ENCODE measurements around the gene NAT9.

Gene NAT9

DNA sequence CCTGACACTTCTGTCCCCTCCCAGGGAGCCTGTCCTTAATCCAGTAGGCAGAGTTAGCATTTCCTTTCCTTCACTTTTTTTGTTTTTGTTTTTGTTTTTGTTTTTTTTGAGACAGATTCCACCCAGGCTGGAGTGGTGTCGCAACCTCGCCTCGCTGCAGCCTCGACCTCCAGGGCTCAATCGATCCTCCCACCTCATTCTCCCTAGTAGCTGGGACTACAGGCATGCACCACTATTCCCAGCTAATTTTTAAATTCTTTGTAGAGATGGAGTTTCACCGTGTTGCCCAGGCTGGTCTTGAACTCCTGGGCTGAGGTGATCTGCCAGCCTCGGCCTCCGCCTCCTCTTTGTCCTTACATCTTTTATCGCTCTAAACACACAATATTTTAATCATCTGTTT lies 23.7 kb downstream of the NAT9 start:
- H3K4me3 ChIP-seq (ENCODE audit: low read length): no peak overlapping the region
- no peak for DNase-seq (ENCODE audit: low read depth, low spot score)

DNA sequence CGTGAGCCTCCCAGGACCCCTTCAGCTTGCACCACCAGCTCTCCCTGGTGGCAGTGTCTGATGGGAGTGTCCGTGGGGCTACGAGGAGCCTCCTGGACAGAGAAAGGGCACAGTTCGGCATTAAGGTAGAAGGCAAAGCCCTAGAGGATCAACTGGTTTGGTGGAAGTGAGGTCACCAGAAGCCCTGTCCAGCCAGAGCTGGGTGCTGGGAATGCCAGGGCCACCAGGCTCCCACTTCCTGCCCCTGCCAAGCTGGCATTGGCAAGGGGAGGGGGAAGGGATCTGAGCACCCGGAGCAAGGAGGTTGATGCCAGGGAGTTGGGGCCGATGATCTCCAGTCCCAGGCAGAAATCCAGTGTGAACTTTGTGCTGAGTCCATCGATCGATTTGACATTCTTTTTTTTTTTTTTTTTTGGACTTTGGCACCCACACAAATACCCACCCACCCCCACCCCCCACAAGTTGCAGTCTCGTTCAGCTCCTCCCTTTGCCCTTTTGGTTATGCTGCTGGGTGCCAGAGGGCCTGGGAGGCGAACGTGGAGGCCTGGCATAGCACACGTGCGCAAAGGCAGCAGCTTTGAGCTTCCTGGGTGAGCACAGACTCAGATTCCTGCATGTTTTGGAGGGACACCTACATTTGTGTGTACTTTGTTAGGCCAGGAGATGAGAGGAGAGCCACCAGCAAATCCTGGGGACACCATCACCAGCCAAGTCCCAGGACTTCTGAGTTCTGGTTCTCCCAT lies 25.6 kb downstream of the NAT9 start:
- DNase-seq (ENCODE audit: low read depth, low spot score): no peak
- peak overlapping the region; percentile 88 for H3K4me3 ChIP-seq (ENCODE audit: low read length)

DNA sequence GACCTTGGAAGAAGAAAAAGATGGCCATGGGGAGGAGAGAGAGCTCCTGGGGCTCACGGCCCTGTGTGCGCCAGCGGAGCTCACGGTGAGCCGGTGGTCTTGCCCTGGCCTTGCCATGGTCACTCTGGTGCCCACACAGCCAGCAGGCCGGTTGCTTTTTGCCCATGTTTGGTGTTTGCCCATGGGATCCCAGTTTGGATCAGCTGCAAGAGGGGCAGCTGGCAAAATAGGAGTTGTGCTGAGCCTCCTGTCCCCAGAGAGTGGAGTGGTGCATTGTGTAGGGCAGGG lies 26.2 kb downstream of the NAT9 start:
- DNase-seq (ENCODE audit: low read depth, low spot score): no peak
- peak overlapping the region; percentile 88 for H3K4me3 ChIP-seq (ENCODE audit: low read length)

DNA sequence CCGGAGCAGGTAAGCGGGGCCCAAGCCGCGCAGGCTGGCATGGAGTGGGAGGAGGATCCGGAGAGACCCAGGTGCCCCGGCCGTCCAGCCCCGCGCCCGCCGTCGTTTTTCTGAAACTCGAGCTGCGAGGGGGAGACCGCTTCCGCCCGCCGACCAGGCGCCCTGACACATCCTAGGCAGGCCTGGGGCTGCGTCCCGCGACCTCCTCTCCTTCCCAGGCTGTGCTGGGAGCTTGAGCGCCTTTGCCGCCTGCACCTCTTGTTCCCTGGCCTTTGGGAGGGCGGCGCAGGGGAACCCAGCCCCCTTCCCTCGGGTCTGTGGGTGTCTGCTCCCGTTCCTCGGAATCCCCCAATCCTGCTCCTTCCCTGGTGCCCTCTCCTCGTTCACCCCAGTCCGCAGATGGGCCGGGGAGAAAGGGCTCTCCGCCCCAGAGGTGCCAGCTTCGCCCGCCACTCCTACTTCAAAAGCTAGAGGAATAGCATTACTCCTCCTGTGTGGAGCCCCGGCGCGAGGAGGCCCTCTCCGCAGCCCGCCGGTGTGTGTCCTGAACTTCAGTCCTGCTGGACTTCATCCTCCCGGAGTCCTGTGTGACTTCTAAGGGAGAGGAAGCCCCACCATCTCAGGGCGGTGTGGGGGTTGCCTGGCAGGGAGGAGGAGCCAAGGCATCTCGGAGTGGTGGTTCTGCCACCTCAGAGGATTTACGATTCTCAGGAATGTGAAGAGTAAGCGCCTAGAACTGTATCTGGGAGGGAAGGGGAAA lies 26.7 kb downstream of the NAT9 start:
- peak overlapping the region; percentile 88 for H3K4me3 ChIP-seq (ENCODE audit: low read length)
- DNase-seq (ENCODE audit: low read depth, low spot score): no peak

DNA sequence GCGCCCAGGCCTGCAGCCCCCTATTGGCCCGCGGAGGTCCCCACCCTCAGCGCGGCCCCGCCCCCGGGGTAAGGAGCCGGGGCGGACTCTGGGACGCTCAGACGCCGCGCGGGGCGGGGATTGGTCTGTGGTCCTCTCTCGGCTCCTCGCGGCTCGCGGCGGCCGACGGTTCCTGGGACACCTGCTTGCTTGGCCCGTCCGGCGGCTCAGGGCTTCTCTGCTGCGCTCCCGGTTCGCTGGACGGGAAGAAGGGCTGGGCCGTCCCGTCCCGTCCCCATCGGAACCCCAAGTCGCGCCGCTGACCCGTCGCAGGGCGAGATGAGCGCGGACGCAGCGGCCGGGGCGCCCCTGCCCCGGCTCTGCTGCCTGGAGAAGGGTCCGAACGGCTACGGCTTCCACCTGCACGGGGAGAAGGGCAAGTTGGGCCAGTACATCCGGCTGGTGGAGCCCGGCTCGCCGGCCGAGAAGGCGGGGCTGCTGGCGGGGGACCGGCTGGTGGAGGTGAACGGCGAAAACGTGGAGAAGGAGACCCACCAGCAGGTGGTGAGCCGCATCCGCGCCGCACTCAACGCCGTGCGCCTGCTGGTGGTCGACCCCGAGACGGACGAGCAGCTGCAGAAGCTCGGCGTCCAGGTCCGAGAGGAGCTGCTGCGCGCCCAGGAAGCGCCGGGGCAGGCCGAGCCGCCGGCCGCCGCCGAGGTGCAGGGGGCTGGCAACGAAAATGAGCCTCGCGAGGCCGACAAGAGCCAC lies 27.4 kb downstream of the NAT9 start, which contains the start of gene NHERF1:
TSS of gene NHERF1 (plus strand) at position 100 of the 750 bp plus-strand sequence. CDS start at position 319, 219 bp downstream.
- peak within 1 kb of the TSS; percentile 88 for H3K4me3 ChIP-seq (ENCODE audit: low read length)
- peak; percentile 82 for DNase-seq (ENCODE audit: low read depth, low spot score)

DNA sequence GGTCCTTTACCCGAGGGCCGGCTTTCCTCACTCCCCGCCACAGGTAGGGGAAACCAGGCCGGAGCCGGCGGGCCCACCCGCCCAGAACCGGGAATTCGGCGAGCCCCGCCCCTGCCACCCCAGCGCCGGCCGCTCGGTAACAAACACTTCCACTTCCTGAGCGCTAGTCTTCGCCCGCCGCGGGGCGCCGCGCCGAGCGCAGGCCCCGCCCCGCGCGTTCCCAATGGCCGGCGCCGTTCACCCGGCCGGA lies 27.9 kb downstream of the NAT9 start:
- DNase-seq (ENCODE audit: low read depth, low spot score): no peak
- H3K4me3 ChIP-seq (ENCODE audit: low read length): peak overlapping the region; percentile 52

DNA sequence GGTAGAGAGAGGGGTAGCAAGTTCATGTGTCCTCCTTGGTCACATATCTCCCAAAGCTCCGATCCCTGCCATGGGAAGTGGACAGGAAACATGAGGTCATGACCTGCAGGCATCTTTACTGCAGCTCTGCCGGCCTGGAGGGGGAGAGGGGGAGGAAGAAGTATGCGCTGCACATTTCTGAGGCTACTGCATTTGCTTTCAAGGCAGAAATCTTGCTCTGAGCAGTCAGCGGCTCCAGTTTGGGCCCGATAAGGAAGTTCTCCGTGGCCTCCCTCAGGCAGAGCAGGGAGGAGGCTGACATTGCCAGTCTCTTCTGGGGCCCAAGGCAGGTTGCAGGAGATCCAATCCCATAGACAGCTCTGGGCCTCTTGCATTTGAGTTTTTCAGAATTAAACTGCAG lies 29.2 kb downstream of the NAT9 start:
- DNase-seq (ENCODE audit: low read depth, low spot score): no peak

DNA sequence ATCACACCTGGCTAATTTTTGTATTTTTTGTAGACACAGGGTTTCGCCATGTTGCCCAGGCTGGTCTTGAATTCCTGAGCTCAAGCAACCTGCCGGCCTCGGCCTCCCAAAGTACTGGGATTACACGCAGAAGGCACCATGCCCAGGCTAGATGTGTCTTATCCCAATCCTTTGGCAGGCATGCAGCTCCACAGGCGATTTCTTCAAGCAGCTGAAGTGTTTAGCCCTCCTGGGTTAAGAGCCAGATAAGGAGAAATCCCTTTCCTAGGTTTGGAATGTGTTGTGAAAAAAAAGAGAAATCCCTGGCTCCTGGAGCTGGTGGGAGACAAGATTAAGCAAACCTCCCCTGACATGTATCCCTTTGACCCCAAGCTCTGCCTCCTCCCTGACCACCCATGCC lies 29.8 kb downstream of the NAT9 start:
- DNase-seq (ENCODE audit: low read depth, low spot score): no peak
- no peak overlapping the region for H3K4me3 ChIP-seq (ENCODE audit: low read length)

More for the DNA sequence above, 29.2 kb downstream of the NAT9 start:
- H3K4me3 ChIP-seq (ENCODE audit: low read length): no peak overlapping the region

DNA sequence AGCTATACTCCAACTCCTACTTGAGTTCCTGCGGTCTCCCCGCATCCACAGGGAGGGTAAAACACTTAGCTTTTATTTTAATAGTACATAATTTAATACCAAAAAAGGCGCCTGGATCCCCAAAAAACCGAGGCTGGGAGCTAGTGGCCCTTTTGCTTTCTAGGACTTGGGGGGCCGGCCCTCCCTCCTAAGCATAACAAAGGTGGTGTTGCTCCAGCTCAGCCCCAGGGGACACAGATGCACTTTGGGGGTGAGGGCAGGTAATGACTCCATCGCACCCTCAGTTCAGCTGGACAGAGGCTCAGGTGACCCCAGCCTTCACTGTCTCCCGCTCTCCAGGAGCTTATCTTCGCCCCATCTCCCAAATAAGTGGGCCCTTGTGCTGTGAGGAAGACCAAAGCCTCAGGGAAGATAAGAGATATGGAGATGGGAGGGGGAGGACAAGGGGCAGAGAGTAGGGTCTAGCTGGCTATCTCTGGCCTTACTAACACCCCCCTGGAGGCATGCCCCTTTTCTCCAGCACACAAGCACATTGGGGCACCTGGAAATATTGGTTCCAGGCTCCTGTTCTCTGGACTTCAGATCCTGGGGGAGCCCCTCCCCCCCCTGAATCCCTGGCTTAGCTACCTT lies 30.5 kb downstream of the NAT9 start:
- H3K4me3 ChIP-seq (ENCODE audit: low read length): no peak overlapping the region
- no peak for DNase-seq (ENCODE audit: low read depth, low spot score)

DNA sequence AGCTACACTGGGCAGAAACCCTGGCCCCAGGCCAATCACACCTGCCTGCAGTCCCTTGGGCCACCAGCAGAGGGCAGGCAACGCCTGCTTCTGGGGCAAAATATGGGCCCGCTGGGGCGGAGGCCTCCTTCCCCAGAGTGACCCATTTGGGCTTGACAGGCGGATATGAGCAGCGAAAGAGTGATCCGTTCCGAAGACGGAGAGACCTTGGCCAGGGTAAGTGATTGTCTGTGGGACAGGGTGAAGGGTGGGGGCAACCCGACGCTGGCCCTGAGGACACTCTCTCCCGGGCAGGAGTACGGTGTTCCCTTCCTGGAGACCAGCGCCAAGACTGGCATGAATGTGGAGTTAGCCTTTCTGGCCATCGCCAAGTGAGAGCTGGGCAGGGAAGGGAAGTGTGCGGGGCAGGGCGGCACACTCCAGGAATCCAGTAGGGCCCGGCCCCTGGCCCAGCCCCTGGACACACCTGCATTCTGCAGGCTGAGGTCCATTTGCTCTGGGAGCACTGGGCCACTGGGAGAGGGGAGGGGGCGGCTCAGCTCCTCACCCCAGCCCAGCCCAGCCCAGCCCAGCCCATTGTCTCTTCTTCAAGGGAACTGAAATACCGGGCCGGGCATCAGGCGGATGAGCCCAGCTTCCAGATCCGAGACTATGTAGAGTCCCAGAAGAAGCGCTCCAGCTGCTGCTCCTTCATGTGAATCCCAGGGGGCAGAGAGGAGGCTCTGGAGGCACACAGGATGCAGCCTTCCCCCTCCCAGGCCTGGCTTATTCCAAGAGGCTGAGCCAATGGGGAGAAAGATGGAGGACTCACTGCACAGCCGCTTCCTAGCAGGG lies 31.2 kb downstream of the NAT9 start:
- no peak overlapping the region for H3K4me3 ChIP-seq (ENCODE audit: low read length)

DNA sequence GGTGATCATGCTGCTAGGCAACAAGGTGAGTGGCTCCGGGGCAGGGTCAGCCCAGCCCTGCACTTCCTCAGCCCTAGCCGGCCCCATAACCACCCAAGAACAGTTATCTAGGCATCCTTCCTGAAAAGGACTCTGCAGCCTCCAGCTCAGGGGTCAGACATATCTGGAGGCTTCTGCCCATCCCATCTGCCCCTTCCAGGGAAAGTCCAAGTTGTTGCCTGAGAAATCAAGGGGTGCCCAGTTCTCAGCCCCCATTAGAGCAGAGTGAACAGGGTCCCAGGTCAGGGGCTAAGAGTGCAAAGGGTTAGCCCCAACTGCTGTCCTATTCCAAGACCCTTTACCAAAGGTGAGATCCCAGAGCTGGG lies 31.8 kb downstream of the NAT9 start:
- no peak overlapping the region for H3K4me3 ChIP-seq (ENCODE audit: low read length)

More for the DNA sequence above, 31.2 kb downstream of the NAT9 start:
- DNase-seq (ENCODE audit: low read depth, low spot score): no peak

DNA sequence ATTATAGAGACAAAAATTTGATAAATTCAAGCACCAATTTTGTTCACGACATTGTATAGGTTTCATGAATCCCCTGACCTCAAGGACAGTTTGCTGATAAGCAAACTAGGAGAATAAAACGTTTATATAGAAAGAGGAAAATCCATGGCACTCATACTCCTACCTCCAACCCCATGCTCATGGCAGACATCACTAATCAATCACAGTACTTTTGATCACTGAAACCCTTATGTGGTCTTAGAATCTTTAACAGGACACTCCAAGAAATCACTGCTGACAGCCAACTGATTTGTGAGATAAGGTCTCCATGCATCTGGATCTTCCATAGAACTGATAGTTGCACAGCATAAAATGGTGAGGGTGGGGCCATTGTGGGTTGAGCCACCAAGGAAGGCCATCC lies 32.4 kb downstream of the NAT9 start:
- no peak overlapping the region for H3K4me3 ChIP-seq (ENCODE audit: low read length)
- DNase-seq (ENCODE audit: low read depth, low spot score): no peak

More for the DNA sequence above, 31.8 kb downstream of the NAT9 start:
- DNase-seq (ENCODE audit: low read depth, low spot score): no peak

DNA sequence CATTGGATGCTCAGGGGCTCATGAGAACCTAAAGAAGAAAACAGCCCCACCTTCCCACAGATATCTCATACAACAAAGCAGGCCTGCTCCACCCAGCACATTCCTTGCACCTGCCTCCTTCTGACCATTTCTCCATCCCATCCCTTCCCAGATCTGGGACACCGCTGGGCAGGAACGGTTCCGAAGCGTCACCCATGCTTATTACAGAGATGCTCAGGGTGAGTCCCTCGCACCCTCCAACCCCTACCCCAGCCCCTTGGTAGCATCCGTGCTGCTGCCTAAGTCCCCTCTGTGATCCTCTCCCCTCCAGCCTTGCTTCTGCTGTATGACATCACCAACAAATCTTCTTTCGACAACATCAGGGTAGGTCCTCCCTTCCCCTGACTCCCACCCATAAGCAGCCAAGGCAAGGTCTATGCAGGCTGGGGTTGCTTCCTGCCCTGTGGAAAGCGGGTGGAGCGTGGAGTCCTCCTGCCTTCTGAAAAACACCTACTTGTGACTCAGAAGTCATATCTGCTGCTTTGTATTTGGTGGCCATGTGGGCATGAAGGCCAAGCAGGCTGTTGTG lies 33.1 kb downstream of the NAT9 start:
- no peak overlapping the region for H3K4me3 ChIP-seq (ENCODE audit: low read length)
- DNase-seq (ENCODE audit: low read depth, low spot score): no peak

DNA sequence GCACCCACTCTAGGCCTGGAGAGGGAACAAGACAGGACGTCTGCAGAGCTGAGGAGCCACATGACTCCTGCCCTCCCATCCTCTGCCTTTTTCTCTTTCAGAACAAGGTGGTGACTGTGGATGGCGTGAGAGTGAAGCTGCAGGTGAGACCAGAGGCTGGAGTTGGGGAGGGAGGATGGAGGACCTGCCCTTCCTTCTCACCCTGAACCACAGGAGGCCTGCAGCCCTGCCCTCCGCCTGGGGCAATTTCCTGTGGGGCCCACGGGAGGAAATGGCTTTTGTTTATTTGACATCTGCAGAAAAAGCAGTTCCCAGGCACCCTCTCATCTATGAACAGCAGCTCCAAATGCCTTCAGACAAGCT lies 34.0 kb downstream of the NAT9 start:
- peak overlapping the region; percentile 32 for H3K4me3 ChIP-seq (ENCODE audit: low read length)
- DNase-seq (ENCODE audit: low read depth, low spot score): peak; percentile 89

DNA sequence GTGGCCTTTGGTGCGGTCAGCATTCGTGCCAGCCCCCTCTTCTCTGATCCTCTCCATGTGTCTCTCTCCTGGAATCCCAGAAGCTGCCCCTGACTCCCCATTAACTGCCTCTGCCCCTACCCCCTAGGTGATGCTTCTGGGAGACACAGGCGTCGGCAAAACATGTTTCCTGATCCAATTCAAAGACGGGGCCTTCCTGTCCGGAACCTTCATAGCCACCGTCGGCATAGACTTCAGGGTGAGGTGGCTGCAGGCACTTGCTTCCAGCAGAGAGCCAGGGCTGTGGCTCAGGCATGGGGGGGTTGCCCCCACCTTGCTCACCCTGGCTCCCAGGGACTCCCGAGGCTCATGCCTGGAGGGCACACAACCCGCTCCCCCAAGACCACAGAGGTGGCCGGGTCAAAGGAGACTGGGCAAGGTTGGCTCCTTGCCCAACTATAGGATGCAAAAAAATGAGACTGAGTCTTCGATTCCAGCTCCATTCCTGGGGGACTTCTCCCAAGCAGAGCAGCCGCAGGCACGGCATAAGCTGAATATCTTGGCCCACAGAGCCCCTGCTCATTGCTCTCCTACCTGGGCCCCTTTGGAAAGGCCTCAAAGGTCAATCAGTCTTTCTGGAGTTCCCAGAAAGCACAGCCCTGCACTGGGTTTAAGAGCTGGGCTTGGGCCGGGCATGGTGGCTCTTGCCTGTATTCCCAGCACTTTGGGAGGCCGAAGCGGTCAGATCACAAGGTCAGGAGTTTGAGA lies 35.3 kb downstream of the NAT9 start:
- no peak overlapping the region for H3K4me3 ChIP-seq (ENCODE audit: low read length)
- no peak for DNase-seq (ENCODE audit: low read depth, low spot score)

DNA sequence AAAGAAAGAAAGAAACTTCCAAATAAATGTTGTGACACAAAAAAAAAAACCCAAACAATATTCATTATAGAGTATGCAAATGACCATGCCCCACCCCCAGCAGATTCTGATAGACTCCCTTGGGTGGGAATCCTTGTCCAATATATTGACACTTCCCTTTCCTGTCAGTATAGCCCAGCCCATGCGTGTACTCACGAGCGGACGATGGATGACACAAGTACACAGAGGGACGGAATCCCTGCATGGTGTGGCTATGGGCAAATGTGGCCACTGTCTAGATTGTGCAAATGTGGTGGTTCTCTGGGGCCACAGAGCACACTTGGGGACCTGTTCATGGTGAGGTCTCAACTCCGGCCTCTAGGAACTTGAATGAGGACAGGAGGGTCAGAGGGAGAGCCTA lies 36.0 kb downstream of the NAT9 start:
- H3K4me3 ChIP-seq (ENCODE audit: low read length): no peak overlapping the region
- DNase-seq (ENCODE audit: low read depth, low spot score): no peak

DNA sequence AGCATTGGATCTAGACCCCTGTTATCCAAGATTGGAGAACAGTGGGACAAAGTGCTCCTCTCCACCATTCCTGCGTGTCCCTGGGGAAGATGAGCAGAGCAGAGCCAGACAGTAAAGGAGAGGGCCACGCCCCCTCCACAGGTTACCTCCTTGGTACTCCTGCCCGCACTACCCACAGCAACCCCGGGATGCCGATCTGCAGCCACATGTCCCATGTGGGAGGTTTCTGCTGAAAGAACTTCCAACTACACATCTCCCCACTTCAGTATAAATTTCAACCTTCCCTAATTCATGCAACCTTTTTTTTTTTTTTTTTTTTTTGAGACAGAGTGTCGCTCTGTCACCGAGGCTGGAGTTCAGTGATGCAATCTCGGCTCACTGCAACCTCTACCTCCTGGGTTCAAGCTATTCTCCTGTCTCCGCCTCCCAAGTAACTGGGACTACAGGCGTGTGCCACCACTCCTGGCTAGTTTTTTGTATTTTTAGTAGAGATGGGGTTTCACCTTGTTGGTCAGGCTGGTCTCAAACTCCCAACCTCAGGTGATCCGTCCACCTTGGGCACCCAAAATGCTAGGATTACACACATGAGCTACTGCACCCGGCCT lies 36.8 kb downstream of the NAT9 start:
- peak; percentile 70 for DNase-seq (ENCODE audit: low read depth, low spot score)
- H3K4me3 ChIP-seq (ENCODE audit: low read length): peak overlapping the region; percentile 82

Measured in Jurkat, Clone E6-1 (cell line).